ACC112 (cell line): ENCODE results near the gene DLK2.

Experiments
- H2AFZ ChIP-seq: fragments of 200-600 bp; sonication (generic); one replicate; pipeline ENCODE4 v1.6.0; 2017; ENCODE audit warnings: antibody characterized with exemption, low read length; ENCODE audit not compliant: unreplicated experiment
- H3K27ac ChIP-seq: fragments of 200-600 bp; sonication (generic); 2 replicates; pipeline ENCODE4 v1.5.1; 2014; ENCODE audit warnings: low read depth, mild to moderate bottlenecking, antibody characterized with exemption, low read length, moderate library complexity
- H3K27me3 ChIP-seq: fragments of 200-600 bp; sonication (generic); 2 replicates; pipeline ENCODE4 v1.6.1; 2014; ENCODE audit warnings: mild to moderate bottlenecking, antibody characterized with exemption, low read length, moderate library complexity, mixed read lengths; ENCODE audit not compliant: insufficient read depth
- H3K36me3 ChIP-seq: fragments of 200-600 bp; sonication (generic); 2 replicates; pipeline ENCODE4 v1.6.1; 2016; ENCODE audit warnings: mild to moderate bottlenecking, antibody characterized with exemption, low read length, moderate library complexity, mixed read lengths; ENCODE audit not compliant: insufficient read depth
- H3K4me1 ChIP-seq: fragments of 200-600 bp; sonication (generic); one replicate; pipeline ENCODE4 v1.6.1; 2016; ENCODE audit warnings: low read length, mixed read lengths; ENCODE audit not compliant: insufficient read depth, unreplicated experiment, control insufficient read depth
- H3K4me3 ChIP-seq: fragments of 200-600 bp; sonication (generic); 2 replicates; pipeline ENCODE4 v1.5.1; 2014; ENCODE audit warnings: mild to moderate bottlenecking, low read depth, low read length
- H3K79me2 ChIP-seq: fragments of 200-600 bp; sonication (generic); one replicate; pipeline ENCODE4 v1.6.0; 2016; ENCODE audit warnings: low read length; ENCODE audit not compliant: control insufficient read depth, unreplicated experiment, insufficient read depth

Gene DLK2

GRCh38 chr6:43437700-43438099 is 17.6 kb downstream of the DLK2 start:
- H3K36me3 ChIP-seq = peaks cover 11% of the 10 kb centered on the region; the same call in 1 of the 2 replicates
- no peak overlapping the region for H3K4me3 ChIP-seq
- no peaks in the 10 kb centered on the region for H3K79me2 ChIP-seq
- H3K27ac ChIP-seq = no peak overlapping the region
- no peak overlapping the region for H2AFZ ChIP-seq
- no peaks in the 10 kb centered on the region for H3K27me3 ChIP-seq
- peaks cover 23% of the 10 kb centered on the region for H3K4me1 ChIP-seq

- no peaks in the 10 kb centered on the region for H3K27me3 ChIP-seq
- no peak overlapping the region for H2AFZ ChIP-seq
- peaks cover 23% of the 10 kb centered on the region for H3K4me1 ChIP-seq
- 0 out of 2 replicates have a peak overlapping the region, but pooled peaks have one; percentile 4 for H3K27ac ChIP-seq
- peaks cover 11% of the 10 kb centered on the region; the same call in 1 of the 2 replicates for H3K36me3 ChIP-seq
- H3K4me3 ChIP-seq = no peak overlapping the region
- no peaks in the 10 kb centered on the region for H3K79me2 ChIP-seq
Measured at GRCh38 chr6:43436577-43437282, 18.6 kb downstream of the DLK2 start.

- Histone ChIP-seq H3K4me1 (peaks cover 23% of the 10 kb centered on the region), H3K27ac (no peak overlapping the region), H3K4me3 (no peak overlapping the region), H3K79me2 (no peaks in the 10 kb centered on the region), H3K27me3 (no peaks in the 10 kb centered on the region), H3K36me3 (peaks cover 11% of the 10 kb centered on the region; the same call in 1 of the 2 replicates), H2AFZ (no peak overlapping the region)
Measured at GRCh38 chr6:43435682-43436437, 19.5 kb downstream of the DLK2 start.

DNA sequence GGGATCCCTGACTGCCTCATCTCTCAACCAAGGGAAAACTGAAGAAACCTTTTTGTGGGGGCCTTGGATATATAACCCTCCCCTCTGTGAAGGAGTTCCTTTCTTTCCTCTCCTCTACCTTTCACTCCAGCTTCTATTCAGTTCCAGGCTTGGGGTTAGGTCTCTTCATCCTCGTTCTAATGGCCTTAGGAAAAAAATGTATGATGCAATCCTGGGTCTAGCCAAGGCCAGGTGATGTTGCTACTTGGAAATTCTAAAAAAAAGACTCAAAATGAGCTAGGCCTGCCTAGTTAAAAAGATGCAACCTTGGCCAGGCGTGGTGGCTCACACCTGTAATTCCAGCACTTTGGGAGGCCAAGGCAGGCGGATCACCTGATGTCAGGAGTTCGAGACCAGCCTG is 20.4 kb downstream of the DLK2 start:
- Histone ChIP-seq H3K79me2 (peaks cover 3% of the 10 kb centered on the region), H3K36me3 (peaks cover 11% of the 10 kb centered on the region; the same call in 1 of the 2 replicates), H3K4me1 (peaks cover 23% of the 10 kb centered on the region), H3K27me3 (no peaks in the 10 kb centered on the region), H2AFZ (no peak overlapping the region), H3K4me3 (no peak overlapping the region), H3K27ac (no peak overlapping the region)

GRCh38 chr6:43434001-43434840 is 21.1 kb downstream of the DLK2 start:
- Histone ChIP-seq H3K4me1 (peaks cover 23% of the 10 kb centered on the region), H2AFZ (no peak overlapping the region), H3K79me2 (peaks cover 8% of the 10 kb centered on the region), H3K36me3 (peaks cover 11% of the 10 kb centered on the region; the same call in 1 of the 2 replicates), H3K27ac (no peak overlapping the region), H3K27me3 (no peaks in the 10 kb centered on the region), H3K4me3 (no peak overlapping the region)

DNA sequence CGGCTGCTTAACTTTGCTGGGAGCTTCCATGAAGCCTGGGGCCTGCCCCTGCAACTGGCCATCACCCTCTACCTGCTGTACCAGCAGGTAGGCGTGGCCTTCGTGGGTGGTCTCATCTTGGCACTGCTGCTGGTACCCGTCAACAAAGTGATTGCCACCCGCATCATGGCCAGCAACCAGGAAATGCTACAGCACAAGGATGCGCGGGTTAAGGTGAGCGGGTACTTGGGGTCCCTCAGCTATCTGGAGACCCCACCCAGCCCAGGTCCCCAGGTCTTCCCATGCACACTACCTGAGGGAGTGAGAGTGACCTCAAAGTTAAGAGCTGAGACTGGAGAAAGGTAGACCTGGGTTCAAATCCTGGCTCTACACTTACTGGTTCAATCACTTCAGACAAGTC is 22.2 kb downstream of the DLK2 start:
- H3K79me2 ChIP-seq = peaks cover 12% of the 10 kb centered on the region
- H2AFZ ChIP-seq = no peak overlapping the region
- no peak overlapping the region for H3K4me3 ChIP-seq
- no peaks in the 10 kb centered on the region for H3K27me3 ChIP-seq
- H3K27ac ChIP-seq = no peak overlapping the region
- H3K4me1 ChIP-seq = peaks cover 28% of the 10 kb centered on the region
- peaks cover 5% of the 10 kb centered on the region; the same call in 1 of the 2 replicates for H3K36me3 ChIP-seq

GRCh38 chr6:43432009-43432945 is 23.1 kb downstream of the DLK2 start:
- Histone ChIP-seq H3K4me3 (no peak overlapping the region), H3K79me2 (peaks cover 12% of the 10 kb centered on the region), H3K36me3 (no peaks in the 10 kb centered on the region), H2AFZ (no peak overlapping the region), H3K4me1 (peaks cover 23% of the 10 kb centered on the region), H3K27ac (no peak overlapping the region), H3K27me3 (no peaks in the 10 kb centered on the region)

DNA sequence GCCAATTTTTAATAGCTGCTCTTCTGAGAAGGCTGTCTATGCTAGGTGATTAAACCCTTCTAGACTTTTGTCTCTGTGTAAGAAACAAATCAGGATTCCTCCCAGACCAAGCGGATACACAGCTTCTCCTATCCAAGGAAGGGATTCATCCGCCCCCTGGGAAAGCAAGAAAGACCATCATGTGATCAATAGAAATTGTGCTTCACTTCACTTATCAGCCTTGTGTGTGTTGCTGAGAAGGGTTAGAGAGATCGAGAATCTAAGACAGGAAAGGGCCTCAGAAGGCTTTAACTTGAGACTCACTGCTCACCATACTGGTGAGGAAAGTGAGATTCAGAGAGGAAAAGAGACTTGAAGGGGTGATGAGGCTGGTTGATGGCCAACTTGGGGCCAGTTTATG is 26.5 kb downstream of the DLK2 start:
- H2AFZ ChIP-seq = peak overlapping the region; percentile 46
- no peak overlapping the region for H3K27ac ChIP-seq
- H3K36me3 ChIP-seq = no peaks in the 10 kb centered on the region
- H3K27me3 ChIP-seq = no peaks in the 10 kb centered on the region
- peaks cover 12% of the 10 kb centered on the region for H3K79me2 ChIP-seq
- H3K4me1 ChIP-seq = peaks cover 5% of the 10 kb centered on the region
- peak overlapping the region; percentile 84 for H3K4me3 ChIP-seq

DNA sequence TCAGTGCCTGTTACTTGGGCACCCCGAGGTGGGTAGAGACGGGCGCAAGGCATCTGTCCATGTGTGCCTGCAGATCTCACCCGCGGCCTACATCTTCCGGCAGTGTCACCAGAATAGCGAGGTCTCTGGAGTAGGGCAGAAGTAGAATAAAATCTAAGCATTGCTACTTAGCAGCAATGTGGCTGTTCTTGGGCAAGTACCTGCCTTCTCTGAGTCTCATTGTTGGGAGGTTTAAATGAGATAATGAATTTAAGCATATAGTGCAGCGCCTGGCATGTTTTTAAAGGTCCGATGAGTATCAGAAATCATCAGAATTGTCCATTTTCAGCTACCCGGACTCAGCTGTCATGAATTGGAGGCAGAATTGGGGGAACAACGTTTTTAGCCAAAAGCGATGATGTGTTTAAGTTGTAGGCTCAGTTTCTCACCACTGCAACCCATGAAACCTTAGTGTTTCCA is 27.2 kb downstream of the DLK2 start:
- no peaks in the 10 kb centered on the region for H3K27me3 ChIP-seq
- peaks cover 12% of the 10 kb centered on the region for H3K79me2 ChIP-seq
- H3K4me3 ChIP-seq = peak overlapping the region; percentile 84
- peak overlapping the region; percentile 83 for H2AFZ ChIP-seq
- H3K36me3 ChIP-seq = no peaks in the 10 kb centered on the region
- peaks cover 5% of the 10 kb centered on the region for H3K4me1 ChIP-seq
- H3K27ac ChIP-seq = peak overlapping the region; percentile 57; the same call in 1 of the 2 replicates
